MM.1S (cell line): Measurements from ENCODE around the gene FSIP1.

Source experiments
- DNase-seq: peaks from one replicate; pipeline ENCODE4 v3.0.0-alpha.2; 2015
- H2AFZ ChIP-seq: fragments of 300-600 bp; sonication (generic); 2 replicates; pipeline ENCODE4 v1.6.0; 2016; ENCODE audit warnings: antibody characterized with exemption, low read length
- H3F3A ChIP-seq: fragments of 300-600 bp; sonication (generic); 2 replicates; pipeline ENCODE4 v1.6.1; 2016; ENCODE audit warnings: mild to moderate bottlenecking, antibody characterized with exemption, low read length, moderate library complexity, mixed read lengths; ENCODE audit not compliant: insufficient read depth
- H3K27ac ChIP-seq: fragments of 300-600 bp; sonication (generic); 2 replicates; pipeline ENCODE4 v1.5.1; 2016; ENCODE audit warnings: mild to moderate bottlenecking, low read length
- H3K27me3 ChIP-seq: fragments of 300-600 bp; sonication (generic); replicated peaks from 2 replicates; pipeline ENCODE4 v1.6.0; 2016; ENCODE audit warnings: low read length; ENCODE audit not compliant: insufficient read depth
- H3K36me3 ChIP-seq: fragments of 300-600 bp; sonication (generic); replicated peaks from 2 replicates; pipeline ENCODE4 v1.6.1; 2016; ENCODE audit warnings: mild to moderate bottlenecking, low read length, mixed read lengths; ENCODE audit not compliant: insufficient read depth
- H3K4me1 ChIP-seq: fragments of 300-600 bp; sonication (generic); 2 replicates; pipeline ENCODE4 v1.6.1; 2016; ENCODE audit warnings: low read length, mixed read lengths
- H3K4me2 ChIP-seq: fragments of 300-600 bp; sonication (generic); 2 replicates; pipeline ENCODE4 v1.6.0; 2016; ENCODE audit warnings: low read depth, low read length
- H3K4me3 ChIP-seq: fragments of 300-600 bp; sonication (generic); 2 replicates; pipeline ENCODE4 v1.5.1; 2016; ENCODE audit warnings: low read length, mixed read lengths
- H3K79me2 ChIP-seq: fragments of 300-600 bp; sonication (generic); 2 replicates; pipeline ENCODE4 v1.6.1; 2016; ENCODE audit warnings: mixed run types, low read length, mixed read lengths
- H3K9ac ChIP-seq: fragments of 300-600 bp; sonication (generic); 2 replicates; pipeline ENCODE4 v1.6.1; 2016; ENCODE audit warnings: low read length, mixed read lengths
- H3K9me2 ChIP-seq: fragments of 300-600 bp; sonication (generic); replicated peaks from 2 replicates; pipeline ENCODE4 v1.6.1; 2016; ENCODE audit warnings: mild to moderate bottlenecking, low read length, mixed read lengths; ENCODE audit not compliant: insufficient read depth
- H3K9me3 ChIP-seq: fragments of 300-600 bp; sonication (generic); replicated peaks from 2 replicates; pipeline ENCODE4 v1.6.1; 2016; ENCODE audit warnings: mild to moderate bottlenecking, low read length, mixed read lengths; ENCODE audit not compliant: insufficient read depth
- H4K20me1 ChIP-seq: fragments of 300-600 bp; sonication (generic); 2 replicates; pipeline ENCODE4 v1.6.1; 2016; ENCODE audit warnings: mild to moderate bottlenecking, low read length, moderate library complexity, mixed read lengths; ENCODE audit not compliant: insufficient read depth
- EZH2 ChIP-seq: fragments of 300-600 bp; sonication (generic); optimal IDR thresholded peaks from 2 replicates; pipeline ENCODE3; 2017; ENCODE audit warnings: low read depth, mild to moderate bottlenecking, antibody characterized with exemption, low read length, mixed read lengths
- EZH2phosphoT487 ChIP-seq: fragments of 300-600 bp; sonication (generic); IDR thresholded peaks from 2 replicates; pipeline ENCODE4 v1.6.1; 2018; ENCODE audit warnings: antibody characterized with exemption, low read length
- TF ChIP-seq, protein P1 (sequence below): fragments of 300-600 bp; sonication (generic); IDR thresholded peaks from 2 replicates; pipeline ENCODE4 v1.5.1; 2016; ENCODE audit warnings: antibody characterized with exemption, low read length, mixed read lengths

The FSIP1 gene

DNA sequence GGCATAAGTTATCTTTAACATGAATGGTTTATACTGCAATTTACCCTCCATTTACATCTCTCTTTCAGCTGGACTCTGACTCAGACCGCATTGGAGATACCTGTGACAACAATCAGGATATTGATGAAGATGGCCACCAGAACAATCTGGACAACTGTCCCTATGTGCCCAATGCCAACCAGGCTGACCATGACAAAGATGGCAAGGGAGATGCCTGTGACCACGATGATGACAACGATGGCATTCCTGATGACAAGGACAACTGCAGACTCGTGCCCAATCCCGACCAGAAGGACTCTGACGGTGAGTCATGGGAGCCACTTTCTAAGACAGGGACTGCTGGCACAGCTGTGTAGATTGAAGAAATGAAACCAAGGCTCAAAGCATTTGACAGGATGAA lies 190.1 kb downstream of the FSIP1 start:
- no peaks in the 10 kb centered on the region for H3K79me2 ChIP-seq
- no peak overlapping the region for H3K27ac ChIP-seq
- H3K9me3 ChIP-seq = no peaks in the 10 kb centered on the region
- H3K9ac ChIP-seq = no peak overlapping the region
- H3K27me3 ChIP-seq = no peaks in the 10 kb centered on the region
- H3K4me2 ChIP-seq = no peak overlapping the region
- no peaks in the 10 kb centered on the region for H4K20me1 ChIP-seq
- no peaks in the 10 kb centered on the region for H3K36me3 ChIP-seq
- no peaks in the 10 kb centered on the region for H3K4me1 ChIP-seq
- no peak for DNase-seq
- H3K9me2 ChIP-seq = no peaks in the 10 kb centered on the region
- TF ChIP-seq EZH2phosphoT487 = no peak
- TF ChIP-seq, protein P1, sequence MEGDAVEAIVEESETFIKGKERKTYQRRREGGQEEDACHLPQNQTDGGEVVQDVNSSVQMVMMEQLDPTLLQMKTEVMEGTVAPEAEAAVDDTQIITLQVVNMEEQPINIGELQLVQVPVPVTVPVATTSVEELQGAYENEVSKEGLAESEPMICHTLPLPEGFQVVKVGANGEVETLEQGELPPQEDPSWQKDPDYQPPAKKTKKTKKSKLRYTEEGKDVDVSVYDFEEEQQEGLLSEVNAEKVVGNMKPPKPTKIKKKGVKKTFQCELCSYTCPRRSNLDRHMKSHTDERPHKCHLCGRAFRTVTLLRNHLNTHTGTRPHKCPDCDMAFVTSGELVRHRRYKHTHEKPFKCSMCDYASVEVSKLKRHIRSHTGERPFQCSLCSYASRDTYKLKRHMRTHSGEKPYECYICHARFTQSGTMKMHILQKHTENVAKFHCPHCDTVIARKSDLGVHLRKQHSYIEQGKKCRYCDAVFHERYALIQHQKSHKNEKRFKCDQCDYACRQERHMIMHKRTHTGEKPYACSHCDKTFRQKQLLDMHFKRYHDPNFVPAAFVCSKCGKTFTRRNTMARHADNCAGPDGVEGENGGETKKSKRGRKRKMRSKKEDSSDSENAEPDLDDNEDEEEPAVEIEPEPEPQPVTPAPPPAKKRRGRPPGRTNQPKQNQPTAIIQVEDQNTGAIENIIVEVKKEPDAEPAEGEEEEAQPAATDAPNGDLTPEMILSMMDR = no peak
- TF ChIP-seq EZH2 = no peak
- no peak overlapping the region for H3K4me3 ChIP-seq
- H2AFZ ChIP-seq = no peak overlapping the region
- H3F3A ChIP-seq = no peaks in the 10 kb centered on the region

DNA sequence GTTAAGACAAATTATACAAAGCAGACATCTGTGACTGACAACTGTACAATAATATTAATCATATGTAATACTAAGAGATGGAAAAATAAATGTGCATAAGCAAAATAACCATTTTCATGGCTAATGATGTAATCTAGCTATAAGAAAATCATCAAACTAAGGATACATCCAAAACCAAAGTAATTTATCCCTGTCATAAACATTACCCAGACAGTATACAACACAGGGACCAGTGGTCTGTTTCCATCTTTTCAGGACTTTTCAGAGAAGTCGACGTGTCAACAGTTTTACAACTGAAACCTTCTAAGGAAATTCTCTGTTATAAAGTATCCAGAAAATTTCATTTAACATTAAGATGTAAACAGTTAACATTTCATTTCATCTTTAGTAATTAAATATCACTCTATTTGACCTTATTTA lies 190.7 kb downstream of the FSIP1 start:
- no peaks in the 10 kb centered on the region for H4K20me1 ChIP-seq
- H3K9me3 ChIP-seq = no peaks in the 10 kb centered on the region
- TF ChIP-seq, protein P1 = no peak
- TF ChIP-seq EZH2phosphoT487 (no peak), EZH2 (no peak)
- no peak for DNase-seq
- H3K9me2 ChIP-seq = no peaks in the 10 kb centered on the region
- no peak overlapping the region for H3K9ac ChIP-seq
- no peak overlapping the region for H3K4me3 ChIP-seq
- H2AFZ ChIP-seq = no peak overlapping the region
- no peaks in the 10 kb centered on the region for H3K27me3 ChIP-seq
- H3K36me3 ChIP-seq = no peaks in the 10 kb centered on the region
- no peak overlapping the region for H3K27ac ChIP-seq
- no peaks in the 10 kb centered on the region for H3K4me1 ChIP-seq
- no peaks in the 10 kb centered on the region for H3K79me2 ChIP-seq
- no peaks in the 10 kb centered on the region for H3F3A ChIP-seq
- no peak overlapping the region for H3K4me2 ChIP-seq

- DNase-seq = no peak
- Histone ChIP-seq H3K9me3 (no peaks in the 10 kb centered on the region), H3F3A (no peaks in the 10 kb centered on the region)
Observed at GRCh38 chr15:39591141-39591895, 191.3 kb downstream of the FSIP1 start.

More at GRCh38 chr15:39591141-39591895, 191.3 kb downstream of the FSIP1 start:
- H3K4me2 ChIP-seq = no peak overlapping the region
- no peaks in the 10 kb centered on the region for H3K36me3 ChIP-seq
- no peak overlapping the region for H3K9ac ChIP-seq
- H4K20me1 ChIP-seq = no peaks in the 10 kb centered on the region
- H2AFZ ChIP-seq = no peak overlapping the region
- H3K79me2 ChIP-seq = no peaks in the 10 kb centered on the region
- no peak overlapping the region for H3K27ac ChIP-seq
- no peaks in the 10 kb centered on the region for H3K4me1 ChIP-seq
- H3K9me2 ChIP-seq = no peaks in the 10 kb centered on the region
- no peaks in the 10 kb centered on the region for H3K27me3 ChIP-seq
- no peak for TF ChIP-seq EZH2phosphoT487
- TF ChIP-seq, protein P1 = no peak
- TF ChIP-seq EZH2 = no peak
- no peak overlapping the region for H3K4me3 ChIP-seq
